GM19238 (cell line): ENCODE results near the gene MBD5.

Experiments used
- DNase-seq: peaks from one replicate; pipeline ENCODE4 v3.0.0; 2011; ENCODE audit warnings: low spot score; ENCODE audit not compliant: insufficient read length

MBD5 gene

GRCh38 chr2:148517822-148518221 is 496.9 kb downstream of the MBD5 start:
- DNase-seq, result no peak

DNA sequence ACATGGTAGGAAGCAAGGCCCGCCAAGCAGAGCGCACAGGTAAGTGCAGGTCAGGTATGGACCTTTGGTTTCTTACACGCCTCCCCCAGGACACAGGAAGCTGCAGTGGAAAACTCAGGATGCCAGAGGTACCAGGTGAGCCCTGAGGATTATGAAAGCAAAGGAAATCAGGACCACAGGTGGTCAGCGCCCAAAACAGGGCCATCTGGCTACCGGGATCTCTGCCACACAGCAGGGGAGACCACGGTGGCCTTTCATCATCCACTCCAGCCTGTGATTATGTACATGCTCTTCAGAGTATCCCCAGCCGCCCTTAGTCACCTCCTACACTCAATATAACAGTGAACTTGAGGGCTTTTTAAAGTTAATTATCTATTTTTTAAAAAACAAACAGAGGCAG is 498.1 kb downstream of the MBD5 start:
- no peak for DNase-seq

DNA sequence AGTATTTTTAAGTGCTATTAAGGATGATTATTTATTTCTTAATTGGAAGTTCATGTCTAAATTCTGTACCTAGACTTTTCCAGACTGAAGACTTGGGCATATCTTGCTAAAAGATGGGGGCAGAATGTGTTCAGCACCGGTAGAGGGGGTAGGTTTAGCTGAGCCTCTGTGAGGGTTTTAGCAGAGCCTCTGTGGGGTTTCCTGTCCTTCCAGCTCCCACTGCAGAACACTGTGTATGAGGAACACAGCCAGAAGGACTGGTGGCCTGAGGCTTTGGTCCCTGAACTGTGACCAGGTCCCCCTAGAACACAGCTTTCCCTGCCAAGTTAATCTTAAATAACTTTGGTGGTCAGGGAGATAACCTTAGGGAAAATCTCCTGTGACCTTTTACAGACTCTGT is 500.3 kb downstream of the MBD5 start:
- DNase-seq, result no peak

DNA sequence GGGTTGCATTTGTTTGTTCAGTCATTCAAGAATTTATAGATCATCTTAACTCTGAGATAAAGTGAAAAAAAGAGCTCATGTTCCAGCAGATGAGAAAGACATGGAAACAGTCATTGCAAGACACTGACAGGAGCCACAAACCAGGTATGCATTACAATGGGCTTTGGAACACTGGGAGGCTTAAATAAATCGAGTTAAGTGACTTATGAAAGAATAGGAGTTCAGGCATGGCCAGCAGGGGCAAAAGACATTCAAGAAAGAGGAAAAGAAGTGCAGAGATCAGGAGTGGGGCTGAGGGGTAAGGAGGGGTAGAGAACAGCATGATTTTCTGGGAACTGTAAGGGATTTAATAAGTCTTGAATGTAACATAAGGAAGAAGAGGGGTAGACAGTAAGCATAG is 502.4 kb downstream of the MBD5 start:
- no peak for DNase-seq

- no peak for DNase-seq
These were observed 503.6 kb downstream of the MBD5 start for GRCh38 chr2:148524519-148524919.

DNA sequence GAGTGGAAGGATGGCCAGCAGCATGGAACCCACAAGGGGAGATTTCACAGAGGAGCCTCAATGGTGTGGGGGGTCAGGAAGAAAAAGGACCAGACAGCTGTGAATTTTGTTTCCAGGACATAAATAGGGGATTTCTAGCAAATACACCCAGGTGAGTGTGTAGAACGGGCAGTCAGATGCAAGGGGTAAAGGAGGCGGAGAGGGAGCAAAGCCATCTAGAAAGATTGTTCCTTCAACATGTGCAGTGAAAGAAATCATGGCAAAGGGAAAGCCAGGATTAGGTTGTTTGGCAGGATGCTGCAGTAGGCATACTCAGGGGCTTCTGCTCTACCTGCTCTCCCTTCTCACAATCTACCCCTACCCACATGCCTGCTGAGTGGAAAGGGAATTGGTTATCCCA is 504.2 kb downstream of the MBD5 start:
- no peak for DNase-seq

GRCh38 chr2:148526509-148527346 is 505.8 kb downstream of the MBD5 start:
- no peak for DNase-seq

DNA sequence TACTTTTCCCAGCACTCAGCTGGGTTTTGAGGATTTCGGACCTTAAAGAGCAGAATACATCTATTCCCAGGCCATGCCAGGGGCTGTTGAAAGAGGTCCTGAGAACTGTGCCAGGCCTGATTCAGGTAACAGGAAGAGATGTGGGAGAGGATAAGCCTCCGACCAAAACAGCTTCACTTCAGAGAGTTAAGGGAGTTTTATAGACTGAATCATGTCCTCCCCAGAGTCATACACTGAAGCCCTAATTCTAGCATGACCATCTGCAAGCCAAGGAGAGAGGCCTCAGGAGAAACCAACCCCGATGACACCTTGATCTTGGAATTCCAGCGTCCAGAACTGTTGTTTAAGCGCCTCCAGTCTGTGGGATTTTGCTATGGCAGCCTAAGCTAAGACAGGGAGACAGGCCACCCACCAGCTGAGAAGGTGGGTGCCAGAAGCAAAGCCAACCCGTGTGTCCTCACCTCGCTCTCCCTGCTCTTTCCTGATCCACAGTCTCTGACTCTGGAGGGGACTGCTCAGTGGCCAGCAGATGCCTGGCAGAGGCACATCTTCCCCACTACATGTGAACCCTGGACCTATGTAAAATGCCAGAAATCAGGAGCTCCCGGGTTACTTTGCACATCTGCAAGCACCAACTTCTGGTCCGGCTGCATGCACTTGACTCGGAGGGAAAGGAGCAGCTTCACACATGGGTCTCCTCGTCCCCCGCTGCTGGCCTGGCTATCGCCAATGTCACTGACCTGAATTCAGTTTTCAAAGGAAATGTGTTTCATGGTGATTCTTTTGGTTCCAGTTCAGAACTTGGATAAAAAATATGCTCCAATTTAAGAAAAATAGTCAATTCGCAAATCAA is 506.8 kb downstream of the MBD5 start:
- no peak for DNase-seq

GRCh38 chr2:148528356-148529064 is 507.6 kb downstream of the MBD5 start:
- no peak for DNase-seq

DNA sequence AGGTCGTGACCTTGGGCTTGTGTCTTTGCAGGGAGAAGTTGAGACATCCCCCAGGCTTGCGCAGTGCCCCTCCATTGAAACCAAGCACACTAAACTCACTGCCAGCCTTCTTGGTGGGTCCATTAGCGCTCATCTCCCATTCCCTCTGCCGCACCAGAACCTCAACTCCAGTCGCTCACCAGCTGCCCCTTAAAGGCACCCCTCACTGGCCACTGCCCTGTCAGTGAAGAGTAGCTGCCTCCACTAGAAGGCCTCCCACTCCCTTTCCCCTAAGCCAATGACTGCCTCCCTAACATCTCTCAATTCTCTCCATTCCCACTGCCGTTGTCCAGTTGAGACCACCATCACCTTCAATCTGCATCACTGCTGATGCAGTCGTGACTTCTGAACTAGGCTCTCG is 508.9 kb downstream of the MBD5 start:
- no peak for DNase-seq

DNA sequence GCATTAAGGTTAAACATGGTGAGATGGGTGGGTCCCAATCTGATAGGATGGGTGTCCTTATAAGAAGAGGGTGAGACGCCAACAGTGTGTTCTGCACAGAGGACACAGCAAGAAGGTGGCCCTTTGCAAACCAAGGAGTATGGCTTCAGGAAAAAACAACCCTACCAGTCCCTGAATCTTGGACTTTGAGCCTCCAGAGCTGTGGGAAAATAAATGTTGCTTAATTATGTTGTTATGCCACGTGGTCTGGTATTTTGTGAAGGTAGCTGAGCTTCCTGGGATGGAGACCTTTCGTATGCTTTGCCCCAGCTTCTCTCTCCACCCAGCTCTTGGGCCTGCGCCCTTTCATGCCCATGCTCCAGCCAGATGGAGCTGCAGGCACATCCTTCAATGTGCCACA is 509.5 kb downstream of the MBD5 start:
- DNase-seq, result no peak

DNA sequence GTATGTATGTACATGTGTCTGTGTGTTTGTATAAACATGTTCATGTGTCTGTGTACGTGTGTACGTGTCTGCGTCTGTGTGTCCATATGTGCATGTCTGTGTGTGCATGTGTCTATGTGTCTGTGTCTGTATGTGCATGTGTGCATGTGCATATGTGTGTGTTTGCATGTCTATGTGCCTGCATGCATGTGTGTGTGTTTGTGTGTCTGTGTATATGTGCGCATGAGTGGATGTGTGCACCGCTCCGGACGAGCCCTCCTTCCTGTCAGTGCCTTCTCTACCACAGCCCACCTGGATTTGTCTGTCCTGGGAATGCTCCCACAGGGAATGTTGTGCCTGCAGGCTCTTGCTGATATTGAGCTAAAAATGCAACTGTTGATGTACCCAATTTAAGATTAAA is 510.3 kb downstream of the MBD5 start:
- DNase-seq, result no peak

DNA sequence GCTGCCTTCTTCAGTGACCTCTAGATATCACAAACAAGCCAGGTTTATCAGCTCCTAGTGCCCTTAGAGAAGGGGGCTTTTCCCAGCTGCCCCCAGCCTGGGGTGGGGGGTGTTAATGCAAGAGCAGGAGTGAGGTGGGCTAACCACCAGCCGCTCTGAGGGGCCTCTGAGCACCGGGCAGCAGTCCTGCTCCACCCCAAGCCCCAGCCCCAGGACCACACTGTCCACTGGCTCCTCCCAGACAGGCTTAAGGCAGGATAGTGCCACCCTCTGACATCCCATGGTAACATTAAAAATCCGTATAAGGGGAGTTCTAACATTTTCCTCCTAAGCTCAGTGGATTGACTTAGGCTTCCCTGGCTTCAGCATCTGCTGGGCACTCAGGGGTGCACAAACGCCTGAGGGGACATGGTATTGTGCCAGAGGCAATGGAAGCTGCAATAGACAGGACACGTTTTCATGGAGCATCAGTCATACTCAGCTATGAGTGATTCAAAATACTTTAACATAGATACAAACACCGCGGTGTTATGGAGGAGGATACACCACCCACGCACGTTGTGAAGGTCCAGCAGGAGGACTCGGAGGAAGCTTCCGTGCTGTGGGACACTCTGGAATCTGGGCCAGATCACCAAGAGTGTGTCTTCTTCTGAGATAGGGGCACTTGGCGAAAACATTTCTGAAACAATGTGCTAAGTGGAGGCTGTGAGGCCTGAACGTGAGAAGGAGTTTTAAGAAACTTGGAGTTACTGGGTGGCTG is 511.0 kb downstream of the MBD5 start:
- DNase-seq, result no peak

DNA sequence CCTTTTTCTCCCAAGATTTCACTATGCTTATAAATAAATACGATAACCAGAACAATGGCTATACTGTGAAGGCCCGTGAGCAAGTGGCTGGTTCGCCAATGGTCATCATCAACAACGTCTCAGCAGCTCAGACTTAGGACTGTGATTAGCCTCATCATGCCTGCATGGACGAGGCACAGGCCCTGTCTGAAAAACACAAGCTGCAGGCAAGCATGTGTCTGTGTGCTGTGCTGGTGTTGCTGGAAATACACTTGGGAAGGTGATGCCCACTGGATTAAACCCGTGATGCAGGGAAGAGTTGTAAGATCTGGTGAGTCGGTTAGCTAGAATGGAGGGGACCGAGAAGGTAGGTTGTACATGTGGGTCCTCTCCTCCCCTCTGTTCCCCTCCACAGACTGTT is 512.1 kb downstream of the MBD5 start:
- no peak for DNase-seq

GRCh38 chr2:148533685-148534084 is 512.8 kb downstream of the MBD5 start:
- no peak for DNase-seq

- DNase-seq, result no peak
These were observed 513.7 kb downstream of the MBD5 start for GRCh38 chr2:148534416-148535204.

DNA sequence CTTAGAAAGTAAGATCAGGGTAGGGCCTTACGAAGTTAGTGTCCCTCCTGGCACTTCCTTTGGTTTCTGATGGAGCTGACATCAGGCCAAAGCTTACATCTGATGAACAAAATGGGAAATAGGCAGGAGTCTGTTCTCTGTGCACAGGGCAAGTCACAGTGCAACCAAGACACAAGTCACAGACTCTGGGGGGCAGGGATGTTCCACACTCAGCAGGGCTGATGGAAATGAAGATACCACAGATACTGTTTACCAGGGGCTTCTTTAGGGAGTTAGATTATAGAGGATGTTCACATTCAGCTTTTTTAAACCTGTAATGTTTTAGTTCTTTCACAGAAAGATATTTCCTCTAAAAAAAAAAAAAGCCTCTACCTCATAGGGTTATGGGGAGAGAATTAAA is 517.5 kb downstream of the MBD5 start:
- DNase-seq, result no peak

DNA sequence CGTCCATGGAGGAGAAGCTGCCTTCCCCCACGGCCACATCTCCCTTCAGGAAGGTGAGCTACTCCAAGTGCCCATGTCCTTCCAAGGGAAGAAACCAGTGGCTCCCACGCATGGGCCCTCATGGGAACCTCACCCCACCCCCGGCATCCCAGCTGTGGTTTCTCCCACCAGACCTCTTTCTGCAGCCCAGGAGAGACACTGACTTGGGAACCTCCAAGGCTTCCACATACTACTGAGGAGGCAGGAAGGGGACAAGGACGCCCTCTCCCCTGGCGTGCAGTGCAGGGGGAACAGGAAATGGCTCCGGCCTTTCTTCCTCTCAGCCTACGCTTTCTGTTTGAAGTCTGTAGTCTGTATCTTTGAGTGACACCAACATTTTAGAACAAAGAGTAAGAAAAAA is 519.1 kb downstream of the MBD5 start:
- no peak for DNase-seq

DNA sequence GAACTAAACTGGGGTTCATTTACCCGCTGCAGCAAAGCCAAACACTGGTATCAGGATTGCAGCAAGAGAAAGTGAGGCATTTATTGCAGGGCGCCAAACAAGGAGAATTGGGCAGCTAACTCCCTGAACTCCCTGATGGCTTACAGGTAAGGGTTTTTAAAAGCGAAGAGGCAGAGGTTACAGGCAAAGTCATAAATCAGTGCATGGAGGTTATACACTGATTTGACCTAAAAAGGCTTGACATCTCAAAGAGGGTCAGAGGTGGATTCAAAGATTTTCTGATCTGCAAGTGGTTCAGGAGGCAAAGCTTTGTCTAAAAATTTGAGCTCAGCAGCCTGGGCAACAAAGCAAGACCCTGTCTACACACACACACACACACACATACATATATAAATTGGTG is 520.9 kb downstream of the MBD5 start:
- DNase-seq, result no peak

DNA sequence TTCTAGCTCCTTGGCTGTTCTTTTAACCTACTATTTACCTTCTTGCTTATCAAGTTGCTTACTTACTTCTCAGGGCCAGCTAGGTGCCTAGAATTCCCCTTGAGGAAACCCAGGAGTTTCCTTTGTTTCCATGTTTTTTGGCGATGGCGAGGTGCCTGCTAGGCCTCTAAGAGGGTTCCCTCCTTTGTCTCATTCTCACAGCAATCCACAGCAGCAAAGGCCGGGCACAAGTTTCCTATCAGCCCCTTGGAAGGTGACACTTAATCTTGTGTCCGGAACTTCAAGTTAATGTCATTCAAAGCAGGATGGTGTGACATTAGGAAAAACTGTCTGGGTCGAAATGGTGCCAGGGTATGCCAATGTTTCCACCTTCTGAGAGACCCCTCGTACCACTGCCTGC is 521.7 kb downstream of the MBD5 start:
- no peak for DNase-seq
